K562 (cell line): ENCODE results near the gene ZNF346. TPM values are rescaled to one million over a fixed set of nuclear protein-coding genes. Genes with fewer than 3 reads are reported as not detected.

Experiments
- ARID1B ChIP-seq: fragments of 450-650 bp; IDR thresholded peaks from 2 replicates; pipeline ENCODE4 v1.6.1; 2016; ENCODE audit warnings: antibody characterized with exemption, mild to moderate bottlenecking, inconsistent platforms
- CEBPB ChIP-seq: fragments of 450-650 bp; IDR thresholded peaks from 2 replicates; pipeline ENCODE4 v1.6.1; 2016; ENCODE audit warnings: missing genetic modification characterization, missing compliant biosample characterization
- CTCF ChIP-seq, 3 experiments: IDR thresholded peaks in 2 of 3; conservative IDR thresholded peaks in 1 of 3; 2 replicates each; pipeline ENCODE4 v1.5.1; 2011 to 2012; ENCODE audit warnings: low read length in 3 of 3, mild to moderate bottlenecking in 3 of 3, control low read depth in 2 of 3, improper control_type of control experiment in 1 of 3, inconsistent platforms in 1 of 3, low read depth in 1 of 3, mixed read lengths in 1 of 3, moderate library complexity in 1 of 3; ENCODE audit not compliant: insufficient read depth in 2 of 3
- KDM5B ChIP-seq: fragments of 200-600 bp; sonication (generic); IDR thresholded peaks from 2 replicates; pipeline ENCODE4 v1.6.1; 2012; ENCODE audit warnings: low read depth, mild to moderate bottlenecking, moderate library complexity, low read length, control low read depth, inconsistent platforms; ENCODE audit not compliant: insufficient replicate concordance
- MYNN ChIP-seq, 2 experiments: sonication (generic); formaldehyde crosslinking in 1 of 2; IDR thresholded peaks; 2 replicates each; pipeline versions ENCODE4 v1.5.0 to v1.6.1; 2016 to 2020; ENCODE audit warnings: antibody characterized with exemption in 1 of 2, missing genetic modification reagents in 1 of 2
- NFIC ChIP-seq: fragments of 450-650 bp; IDR thresholded peaks from 2 replicates; pipeline ENCODE4 v1.6.1; 2017; ENCODE audit warnings: mild to moderate bottlenecking, inconsistent platforms
- NR0B1 ChIP-seq: fragments of 450-650 bp; IDR thresholded peaks from one replicate; pipeline ENCODE4 v1.6.1; 2018; ENCODE audit warnings: mild to moderate bottlenecking, moderate library complexity; ENCODE audit not compliant: partially characterized antibody
- POLR2H ChIP-seq: IDR thresholded peaks from 2 replicates; pipeline ENCODE4 v1.6.1; 2016; ENCODE audit warnings: missing genetic modification characterization, low read depth, mild to moderate bottlenecking, control low read depth, missing compliant biosample characterization, moderate library complexity
- RB1 ChIP-seq: fragments of 450-650 bp; IDR thresholded peaks from 2 replicates; pipeline ENCODE4 v1.6.1; 2017; ENCODE audit warnings: low read depth, mild to moderate bottlenecking
- RBM34 ChIP-seq: fragments of 200-400 bp; formaldehyde crosslinking; IDR thresholded peaks from 2 replicates; pipeline ENCODE4 v1.6.1; 2018; ENCODE audit warnings: low read length, borderline replicate concordance; ENCODE audit not compliant: insufficient read depth
- SIX5 ChIP-seq, 2 experiments: IDR thresholded peaks; 2 replicates each; pipeline ENCODE4 v1.6.1; 2011; ENCODE audit warnings: low read length in 2 of 2, borderline replicate concordance in 1 of 2, low read depth in 1 of 2, mild to moderate bottlenecking in 1 of 2, moderate library complexity in 1 of 2; ENCODE audit not compliant: insufficient read depth in 1 of 2
- SMC3 ChIP-seq: conservative IDR thresholded peaks from 2 replicates; pipeline ENCODE4 v1.6.1; 2011; ENCODE audit warnings: low read depth, low read length, improper control_type of control experiment; ENCODE audit not compliant: insufficient read depth
- SP1 ChIP-seq: sonication (generic); formaldehyde crosslinking; IDR thresholded peaks from 2 replicates; pipeline ENCODE4 v1.8.1; 2022; ENCODE audit warnings: mild to moderate bottlenecking, missing genetic modification reagents
- TARDBP ChIP-seq: fragments of 450-650 bp; IDR thresholded peaks from 2 replicates; pipeline ENCODE4 v1.6.1; 2016
- TEAD4 ChIP-seq, 2 experiments: sonication (generic) in 1 of 2; formaldehyde crosslinking in 1 of 2; IDR thresholded peaks; 2 replicates each; pipeline versions ENCODE4 v1.6.1 to v1.8.0; 2012 to 2022; ENCODE audit warnings: borderline replicate concordance in 1 of 2, inconsistent platforms in 1 of 2, low read length in 1 of 2, mild to moderate bottlenecking in 1 of 2, missing genetic modification reagents in 1 of 2
- ZNF140 ChIP-seq: fragments of 250-450 bp; sonication (Bioruptor Pico); IDR thresholded peaks from 2 replicates; pipeline ENCODE4 v1.8.0; 2021; ENCODE audit warnings: moderate library complexity, mild to moderate bottlenecking, inconsistent platforms
- ZNF780A ChIP-seq: fragments of 250-450 bp; sonication (Bioruptor Pico); IDR thresholded peaks from 2 replicates; pipeline ENCODE4 v1.5.0; 2021; ENCODE audit warnings: mild to moderate bottlenecking
- polyA plus RNA-seq, 8 experiments: library from polyadenylated mRNA; depleted of rRNA in 4 of 8; stranded (reverse) in 5 of 8; unstranded in 3 of 8; fragments of >200 nt; fragmentation: Nextera tagmentation in 2 of 8; fragmentation: Illumina TruSeq in 1 of 8; extraction: Ambion mirVana in 2 of 8; extraction: Trizol in 1 of 8; gene quantifications; 2 replicates each; pipeline versions ENCODE4 v1.2.1 to v1.2.3, GENCODE V29; 2011 to 2014; ENCODE audit warnings: inconsistent platforms in 1 of 8, missing spikeins in 1 of 8
- total RNA-seq, 7 experiments: library from RNA; depleted of rRNA in 6 of 7; stranded (reverse); fragments of >200 nt in 6 of 7; fragmentation: Illumina TruSeq in 2 of 7; extraction: Trizol in 2 of 7; gene quantifications; 2 replicates each; pipeline versions ENCODE4 v1.2.1 to v1.2.3, GENCODE V29; 2011 to 2021; ENCODE audit warnings: low replicate concordance in 1 of 7

Gene ZNF346
- total and polyA plus RNA-seq, 9 of the 15 experiments (the other 6 are each of a cell fraction or from before 2014, with no cell fraction given): 5.0 to 25.1 (median 20.1) TPM

GRCh38 chr5:177113566-177114424, 91.3 kb downstream of the ZNF346 start (continued):
- TF ChIP-seq CTCF (IDR thresholded peaks at IDR 0.05 in 2 of 3, conservative IDR thresholded peaks at IDR 0.05 in 1 of 3; ENCODE audit: insufficient read depth in 2 of 3, low read depth in 1 of 3, low read length in 3 of 3) (peak; percentile 94 to 99 (median 98)), RBM34 (no peak), TEAD4 (IDR thresholded peaks at IDR 0.05; ENCODE audit: low read length) (peak; percentile 68; the same call in 1 of the 2 replicates), TEAD4 (CRISPR knock-in tag; IDR thresholded peaks at IDR 0.05; ENCODE audit: borderline replicate concordance) (no peak), NR0B1 (no peak), SIX5 (IDR thresholded peaks at IDR 0.05; ENCODE audit: borderline replicate concordance in 1 of 2, insufficient read depth in 1 of 2, low read depth in 1 of 2, low read length in 2 of 2) (no peak), ZNF780A (CRISPR knock-in tag) (no peak), ZNF140 (CRISPR knock-in tag) (no peak), ARID1B (peak; percentile 93), RB1 (peak; percentile 90), CEBPB (peak; percentile 89), SMC3 (peak; percentile 96), POLR2H (tag) (no peak), SP1 (CRISPR knock-in tag) (peak; percentile 53; the same call in 1 of the 2 replicates), TARDBP (no peak), KDM5B (no peak), NFIC (peak; percentile 61; the same call in 1 of the 2 replicates), MYNN (IDR thresholded peaks at IDR 0.05) (peak; percentile 67; the same call in 1 of the 2 replicates), MYNN (CRISPR knock-in tag; IDR thresholded peaks at IDR 0.05) (no peak)
